Transverse colon (tissue), 3 donors: ENCODE data around the gene ZDHHC17.

ENCODE experiments used
- EP300 ChIP-seq: sonication (generic); formaldehyde crosslinking; IDR thresholded peaks from one replicate; pipeline ENCODE4 v1.6.1; 2017; ENCODE audit warnings: antibody characterized with exemption, low read depth
- POLR2A ChIP-seq: fragments of 450-650 bp; IDR thresholded peaks from one replicate; pipeline ENCODE4 v1.6.1; 2016; ENCODE audit warnings: antibody characterized with exemption, mild to moderate bottlenecking, moderate library complexity
- TF ChIP-seq, protein P1 (sequence below), 5 experiments: fragments of 200-600 bp in 3 of 5; fragments of 450-650 bp in 2 of 5; sonication (generic) in 3 of 5; IDR thresholded peaks; 1 replicate in 2 of 5; 2 replicates in 3 of 5; pipeline ENCODE4 v1.5.1; 2016 to 2017; ENCODE audit warnings: antibody characterized with exemption in 5 of 5, inconsistent platforms in 3 of 5, mild to moderate bottlenecking in 2 of 5, moderate library complexity in 1 of 5

DNA sequence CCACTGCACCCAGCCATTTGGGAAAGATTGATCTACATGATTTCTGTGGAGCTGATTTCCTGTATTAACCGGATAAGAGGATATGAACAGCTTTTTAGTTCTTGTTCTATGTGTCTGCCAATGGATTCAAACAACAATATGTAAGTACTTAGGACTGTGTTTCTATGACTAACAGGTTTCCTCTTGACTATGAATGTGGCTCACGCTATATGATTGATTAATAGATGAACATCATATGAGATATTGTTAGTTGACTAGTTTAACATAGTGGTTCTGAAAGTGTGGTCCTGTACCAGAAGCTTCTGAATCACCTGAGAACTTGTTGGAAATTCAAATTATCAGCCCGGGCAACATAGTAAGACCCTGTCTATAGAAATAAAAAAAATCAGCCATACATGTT lies 127.7 kb downstream of the ZDHHC17 start:
- TF ChIP-seq POLR2A (no peak), EP300 (no peak)
- TF ChIP-seq, protein P1, sequence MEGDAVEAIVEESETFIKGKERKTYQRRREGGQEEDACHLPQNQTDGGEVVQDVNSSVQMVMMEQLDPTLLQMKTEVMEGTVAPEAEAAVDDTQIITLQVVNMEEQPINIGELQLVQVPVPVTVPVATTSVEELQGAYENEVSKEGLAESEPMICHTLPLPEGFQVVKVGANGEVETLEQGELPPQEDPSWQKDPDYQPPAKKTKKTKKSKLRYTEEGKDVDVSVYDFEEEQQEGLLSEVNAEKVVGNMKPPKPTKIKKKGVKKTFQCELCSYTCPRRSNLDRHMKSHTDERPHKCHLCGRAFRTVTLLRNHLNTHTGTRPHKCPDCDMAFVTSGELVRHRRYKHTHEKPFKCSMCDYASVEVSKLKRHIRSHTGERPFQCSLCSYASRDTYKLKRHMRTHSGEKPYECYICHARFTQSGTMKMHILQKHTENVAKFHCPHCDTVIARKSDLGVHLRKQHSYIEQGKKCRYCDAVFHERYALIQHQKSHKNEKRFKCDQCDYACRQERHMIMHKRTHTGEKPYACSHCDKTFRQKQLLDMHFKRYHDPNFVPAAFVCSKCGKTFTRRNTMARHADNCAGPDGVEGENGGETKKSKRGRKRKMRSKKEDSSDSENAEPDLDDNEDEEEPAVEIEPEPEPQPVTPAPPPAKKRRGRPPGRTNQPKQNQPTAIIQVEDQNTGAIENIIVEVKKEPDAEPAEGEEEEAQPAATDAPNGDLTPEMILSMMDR (IDR thresholded peaks at IDR 0.05), result no peak
